Cerebellar nuclear complex (tissue), 1 donor: Measurements from ENCODE around the gene SCN3A.
A peak's percentile ranks its signal among the peaks of the same experiment; 100 is the strongest.

Source experiments
- DNase-seq, 2 experiments: peaks; one replicate each; lab custom pipeline; 2025; lab: John Stamatoyannopoulos, UW

Gene SCN3A

GRCh38 chr2:165112133-165112573, 91.7 kb downstream of the SCN3A start:
- no peak for DNase-seq

- no peak for DNase-seq
Observed at GRCh38 chr2:165110394-165110793, 93.5 kb downstream of the SCN3A start.

- no peak for DNase-seq
Observed at GRCh38 chr2:165109915-165110314, 93.9 kb downstream of the SCN3A start.

- DNase-seq = no peak
Observed at GRCh38 chr2:165105926-165106325, 97.9 kb downstream of the SCN3A start.

- DNase-seq = no peak
Observed at GRCh38 chr2:165087933-165088901, 115.6 kb downstream of the SCN3A start.

GRCh38 chr2:165086337-165086736, 117.5 kb downstream of the SCN3A start:
- no peak for DNase-seq

GRCh38 chr2:165083326-165083725, 120.5 kb downstream of the SCN3A start:
- no peak for DNase-seq

GRCh38 chr2:165082479-165082878, 121.4 kb downstream of the SCN3A start:
- DNase-seq = no peak

GRCh38 chr2:165081276-165081675, 122.6 kb downstream of the SCN3A start:
- DNase-seq = no peak

- no peak for DNase-seq
Observed at GRCh38 chr2:165079432-165079831, 124.4 kb downstream of the SCN3A start.

- no peak for DNase-seq
Observed at GRCh38 chr2:165078913-165079312, 124.9 kb downstream of the SCN3A start.

- no peak for DNase-seq
Observed at GRCh38 chr2:165074884-165075283, 129.0 kb downstream of the SCN3A start.

GRCh38 chr2:165074323-165074722, 129.5 kb downstream of the SCN3A start:
- DNase-seq = no peak

GRCh38 chr2:165070076-165070475, 133.8 kb downstream of the SCN3A start:
- DNase-seq = no peak

GRCh38 chr2:165069151-165069550, 134.7 kb downstream of the SCN3A start:
- no peak for DNase-seq

GRCh38 chr2:165068487-165068757, 135.4 kb downstream of the SCN3A start:
- no peak for DNase-seq

GRCh38 chr2:165067643-165068486, 136.0 kb downstream of the SCN3A start:
- DNase-seq = peak; percentile 64 to 65

- DNase-seq = no peak
Observed at GRCh38 chr2:165064743-165065142, 139.1 kb downstream of the SCN3A start.

GRCh38 chr2:165060411-165060810, 143.4 kb downstream of the SCN3A start:
- no peak for DNase-seq

- no peak for DNase-seq
Observed at GRCh38 chr2:165058476-165059265, 145.2 kb downstream of the SCN3A start.

GRCh38 chr2:165057931-165058330, 145.9 kb downstream of the SCN3A start:
- no peak for DNase-seq

GRCh38 chr2:165057308-165057707, 146.5 kb downstream of the SCN3A start:
- no peak for DNase-seq
